GM13977 (cell line): ENCODE measurements around the gene AADACL3.
"Not testable (repeated sequence)": the region's sequence is repeated elsewhere in the genome, so short reads cannot be mapped to it uniquely, and the experiment has no call there.

Experiments used
- DNase-seq: peaks from one replicate; pipeline ENCODE4 v3.0.0; 2012; ENCODE audit warnings: low spot score
- in situ Hi-C: fragments of 300-500 bp; cut with MboI; formaldehyde crosslinking; loops from one replicate; pipeline ENCODE4 v1.12.0; 2022; ENCODE audit warnings: low sequenced_read_pairs, low pct_unique_long_range_greater_than_20kb, mixed read lengths, inconsistent platforms; ENCODE audit not compliant: unreplicated experiment
- TF ChIP-seq, protein P1 (sequence below): IDR thresholded peaks from 2 replicates; pipeline ENCODE4 v1.5.1; 2012; ENCODE audit warnings: mild to moderate bottlenecking, control low read depth; ENCODE audit not compliant: insufficient read depth; ENCODE audit errors: extremely low read depth, missing control alignments

The AADACL3 gene, protein sequence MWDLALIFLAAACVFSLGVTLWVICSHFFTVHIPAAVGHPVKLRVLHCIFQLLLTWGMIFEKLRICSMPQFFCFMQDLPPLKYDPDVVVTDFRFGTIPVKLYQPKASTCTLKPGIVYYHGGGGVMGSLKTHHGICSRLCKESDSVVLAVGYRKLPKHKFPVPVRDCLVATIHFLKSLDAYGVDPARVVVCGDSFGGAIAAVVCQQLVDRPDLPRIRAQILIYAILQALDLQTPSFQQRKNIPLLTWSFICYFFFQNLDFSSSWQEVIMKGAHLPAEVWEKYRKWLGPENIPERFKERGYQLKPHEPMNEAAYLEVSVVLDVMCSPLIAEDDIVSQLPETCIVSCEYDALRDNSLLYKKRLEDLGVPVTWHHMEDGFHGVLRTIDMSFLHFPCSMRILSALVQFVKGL

DNA sequence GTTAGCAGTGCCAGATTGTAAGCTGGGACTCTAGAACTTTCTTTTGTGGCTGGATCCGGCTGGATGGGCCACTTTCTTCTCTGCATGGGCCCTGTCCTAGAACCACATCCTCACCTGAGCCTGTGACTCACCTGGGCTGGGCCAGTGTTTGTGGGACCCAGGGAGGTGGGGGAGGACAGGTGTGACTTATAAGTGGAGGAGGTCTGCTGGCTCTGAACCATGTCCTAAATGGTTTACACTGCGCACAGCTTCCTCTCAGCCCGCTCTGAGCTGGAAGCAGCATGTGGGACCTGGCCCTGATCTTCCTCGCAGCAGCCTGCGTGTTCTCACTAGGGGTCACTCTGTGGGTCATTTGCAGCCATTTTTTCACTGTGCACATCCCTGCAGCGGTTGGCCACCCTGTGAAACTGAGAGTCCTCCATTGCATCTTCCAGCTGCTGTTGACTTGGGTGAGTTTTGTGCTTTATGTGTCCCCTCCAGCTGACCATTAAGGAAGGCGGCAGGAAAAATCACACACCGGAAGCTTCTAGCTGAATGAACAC, at the start of gene AADACL3:
Gene AADACL3 (plus strand): TSS at position 215 of the 542 bp plus-strand sequence. CDS start 67 bp downstream, at position 282.
- no peak for DNase-seq
- TF ChIP-seq, protein P1, sequence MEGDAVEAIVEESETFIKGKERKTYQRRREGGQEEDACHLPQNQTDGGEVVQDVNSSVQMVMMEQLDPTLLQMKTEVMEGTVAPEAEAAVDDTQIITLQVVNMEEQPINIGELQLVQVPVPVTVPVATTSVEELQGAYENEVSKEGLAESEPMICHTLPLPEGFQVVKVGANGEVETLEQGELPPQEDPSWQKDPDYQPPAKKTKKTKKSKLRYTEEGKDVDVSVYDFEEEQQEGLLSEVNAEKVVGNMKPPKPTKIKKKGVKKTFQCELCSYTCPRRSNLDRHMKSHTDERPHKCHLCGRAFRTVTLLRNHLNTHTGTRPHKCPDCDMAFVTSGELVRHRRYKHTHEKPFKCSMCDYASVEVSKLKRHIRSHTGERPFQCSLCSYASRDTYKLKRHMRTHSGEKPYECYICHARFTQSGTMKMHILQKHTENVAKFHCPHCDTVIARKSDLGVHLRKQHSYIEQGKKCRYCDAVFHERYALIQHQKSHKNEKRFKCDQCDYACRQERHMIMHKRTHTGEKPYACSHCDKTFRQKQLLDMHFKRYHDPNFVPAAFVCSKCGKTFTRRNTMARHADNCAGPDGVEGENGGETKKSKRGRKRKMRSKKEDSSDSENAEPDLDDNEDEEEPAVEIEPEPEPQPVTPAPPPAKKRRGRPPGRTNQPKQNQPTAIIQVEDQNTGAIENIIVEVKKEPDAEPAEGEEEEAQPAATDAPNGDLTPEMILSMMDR = no peak
- in situ Hi-C loops = no loop called here

- TF ChIP-seq, protein P1 = no peak
- no peak for DNase-seq
- in situ Hi-C loops = no loop called here
Observed at GRCh38 chr1:12666141-12666735, 49.7 kb upstream of the AADACL3 start.

DNA sequence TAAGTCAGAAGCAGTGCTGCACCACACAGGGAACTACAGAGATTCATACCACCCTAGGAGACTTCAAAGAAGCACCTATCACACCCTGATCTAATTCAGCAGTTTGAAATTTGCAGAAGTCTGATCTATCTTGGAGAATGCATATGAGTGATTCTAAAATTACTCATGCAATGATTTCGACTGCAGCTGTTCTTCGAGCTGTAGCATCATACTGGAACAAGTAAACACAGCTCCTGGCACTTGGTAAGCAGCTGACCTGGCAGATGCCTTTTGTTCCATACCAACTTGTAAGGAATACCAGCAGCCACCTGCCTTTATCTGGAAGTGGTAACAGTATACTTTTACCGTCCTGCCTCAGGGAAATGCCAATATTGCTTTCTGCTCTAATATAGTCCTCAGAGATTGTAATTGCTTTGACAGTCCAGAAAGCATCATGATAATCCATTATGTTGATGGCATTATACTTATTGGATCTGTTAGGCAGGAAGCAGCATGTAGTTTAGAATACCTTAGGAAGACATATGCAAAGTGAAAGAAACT, 46.3 kb upstream of the AADACL3 start:
- in situ Hi-C loops = no loop called here
- TF ChIP-seq, protein P1 = no peak
- no peak for DNase-seq

DNA sequence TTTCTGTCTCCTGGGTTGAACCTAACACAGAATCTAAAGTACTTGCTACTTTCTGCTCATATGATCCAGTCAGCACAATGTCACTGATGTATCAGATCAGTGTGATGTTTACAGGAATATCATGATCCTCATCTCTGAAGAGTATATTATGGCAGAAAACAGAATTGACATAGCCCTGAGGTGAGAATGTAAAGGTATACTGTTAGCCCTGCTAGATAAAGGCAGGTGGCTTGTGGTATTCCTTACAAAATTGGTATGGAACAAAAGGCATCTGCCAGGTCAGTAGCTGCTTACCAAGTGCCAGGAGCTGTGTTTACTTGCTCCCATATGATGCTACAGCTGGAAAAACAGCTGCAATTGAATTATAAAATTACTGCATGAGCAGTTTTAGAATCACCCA, 41.6 kb upstream of the AADACL3 start:
- DNase-seq = no peak
- in situ Hi-C loops = no loop called here
- TF ChIP-seq, protein P1 = no peak

DNA sequence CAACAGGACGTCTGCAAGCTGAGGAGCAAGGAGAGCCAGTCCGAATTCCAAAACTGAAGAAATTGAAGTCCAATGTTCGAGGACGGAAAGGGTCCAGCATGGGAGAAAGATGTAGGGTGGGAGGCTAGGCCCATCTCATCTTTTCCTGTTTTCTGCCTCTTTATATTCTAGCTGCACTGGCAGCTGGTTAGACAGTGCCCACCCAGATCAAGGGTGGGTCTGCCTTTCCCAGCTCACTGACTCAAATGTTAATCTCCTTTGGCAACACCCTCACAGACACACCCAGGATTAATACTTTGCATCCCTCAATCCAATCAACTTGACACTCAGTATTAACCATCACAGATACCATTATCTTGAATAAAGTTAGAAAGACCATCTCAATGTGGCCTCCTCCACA, 39.8 kb upstream of the AADACL3 start:
- DNase-seq, in situ Hi-C loops: not testable (repeated sequence)

GRCh38 chr1:12677565-12677964, 38.3 kb upstream of the AADACL3 start:
- in situ Hi-C loops = no loop called here
- DNase-seq = no peak
- TF ChIP-seq, protein P1 = no peak

DNA sequence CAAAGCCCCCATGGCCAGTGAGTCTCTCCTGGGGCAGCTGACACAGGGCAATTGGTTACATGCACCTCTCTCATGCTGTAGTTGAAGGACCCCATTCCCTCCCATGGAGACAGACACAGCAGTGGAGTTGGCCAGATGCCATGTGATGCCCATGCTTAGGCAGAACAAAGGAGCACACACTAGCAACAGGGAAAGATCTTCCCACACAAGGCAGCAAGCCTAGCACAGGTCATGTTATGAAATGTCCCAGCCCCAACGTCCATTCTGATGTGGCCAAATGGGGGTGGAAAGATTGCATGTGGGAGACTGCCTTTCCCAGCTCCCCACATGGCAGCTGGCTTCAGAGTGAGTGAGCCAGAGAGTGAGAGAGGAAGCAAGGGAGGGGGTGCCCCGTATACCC, 37.6 kb upstream of the AADACL3 start:
- in situ Hi-C loops = no loop called here
- TF ChIP-seq, protein P1 = no peak
- DNase-seq = no peak
